Astrocyte of the spinal cord (primary cell): Measurements from ENCODE around the gene IL17RB.
A peak's percentile ranks its signal among the peaks of the same experiment; 100 is the strongest.

ENCODE experiments used
- DNase-seq: peaks from one replicate; pipeline ENCODE4 v3.0.0; 2011; ENCODE audit warnings: low read depth, low spot score
- H3K4me3 ChIP-seq: 2 replicates; pipeline ENCODE4 v1.5.1; 2011; ENCODE audit warnings: low read depth, mild to moderate bottlenecking, low read length, moderate library complexity
- in situ Hi-C: cut with HindIII; loops from 2 replicates; pipeline ENCODE4 v1.10.0; 2017; ENCODE audit warnings: low sequenced_read_pairs
- TF ChIP-seq, protein P1 (sequence below): IDR thresholded peaks from 2 replicates; pipeline ENCODE4 v1.5.1; 2012; ENCODE audit warnings: low read depth, mild to moderate bottlenecking, low read length, inconsistent platforms

IL17RB gene

DNA sequence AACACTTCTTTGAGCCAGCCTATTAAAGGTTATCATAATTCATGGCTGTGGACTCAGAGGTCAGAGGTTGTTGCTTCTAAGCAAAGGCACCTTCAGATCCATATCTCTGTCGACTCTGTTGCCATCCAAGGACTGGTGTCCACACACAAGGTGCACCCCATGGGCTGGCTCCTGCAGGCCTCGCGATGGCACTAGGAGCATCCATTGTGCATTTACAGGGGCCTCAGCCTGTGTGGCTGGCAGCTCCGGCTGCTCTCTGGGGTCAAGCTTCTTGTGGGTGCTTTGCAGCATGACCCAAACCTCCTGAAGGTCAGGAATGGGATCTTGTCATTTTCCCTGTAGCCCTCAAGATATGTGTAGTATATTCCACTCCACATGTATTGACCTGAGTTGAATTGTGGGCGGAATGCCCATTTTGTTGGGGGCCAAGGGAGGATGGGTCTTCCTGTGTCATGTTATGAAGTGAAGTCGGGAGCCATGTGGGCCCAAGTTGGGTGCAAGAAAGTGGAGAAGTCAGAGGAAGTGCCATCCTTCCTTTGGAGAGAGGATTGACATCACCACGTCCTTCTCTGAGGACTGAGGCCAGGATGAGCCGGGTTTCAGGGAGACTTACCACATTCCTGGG lies 44.0 kb upstream of the IL17RB start:
- no peak overlapping the region for H3K4me3 ChIP-seq
- TF ChIP-seq, protein P1, sequence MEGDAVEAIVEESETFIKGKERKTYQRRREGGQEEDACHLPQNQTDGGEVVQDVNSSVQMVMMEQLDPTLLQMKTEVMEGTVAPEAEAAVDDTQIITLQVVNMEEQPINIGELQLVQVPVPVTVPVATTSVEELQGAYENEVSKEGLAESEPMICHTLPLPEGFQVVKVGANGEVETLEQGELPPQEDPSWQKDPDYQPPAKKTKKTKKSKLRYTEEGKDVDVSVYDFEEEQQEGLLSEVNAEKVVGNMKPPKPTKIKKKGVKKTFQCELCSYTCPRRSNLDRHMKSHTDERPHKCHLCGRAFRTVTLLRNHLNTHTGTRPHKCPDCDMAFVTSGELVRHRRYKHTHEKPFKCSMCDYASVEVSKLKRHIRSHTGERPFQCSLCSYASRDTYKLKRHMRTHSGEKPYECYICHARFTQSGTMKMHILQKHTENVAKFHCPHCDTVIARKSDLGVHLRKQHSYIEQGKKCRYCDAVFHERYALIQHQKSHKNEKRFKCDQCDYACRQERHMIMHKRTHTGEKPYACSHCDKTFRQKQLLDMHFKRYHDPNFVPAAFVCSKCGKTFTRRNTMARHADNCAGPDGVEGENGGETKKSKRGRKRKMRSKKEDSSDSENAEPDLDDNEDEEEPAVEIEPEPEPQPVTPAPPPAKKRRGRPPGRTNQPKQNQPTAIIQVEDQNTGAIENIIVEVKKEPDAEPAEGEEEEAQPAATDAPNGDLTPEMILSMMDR: no peak
- no peak for DNase-seq
- in situ Hi-C loops: no loop called here

DNA sequence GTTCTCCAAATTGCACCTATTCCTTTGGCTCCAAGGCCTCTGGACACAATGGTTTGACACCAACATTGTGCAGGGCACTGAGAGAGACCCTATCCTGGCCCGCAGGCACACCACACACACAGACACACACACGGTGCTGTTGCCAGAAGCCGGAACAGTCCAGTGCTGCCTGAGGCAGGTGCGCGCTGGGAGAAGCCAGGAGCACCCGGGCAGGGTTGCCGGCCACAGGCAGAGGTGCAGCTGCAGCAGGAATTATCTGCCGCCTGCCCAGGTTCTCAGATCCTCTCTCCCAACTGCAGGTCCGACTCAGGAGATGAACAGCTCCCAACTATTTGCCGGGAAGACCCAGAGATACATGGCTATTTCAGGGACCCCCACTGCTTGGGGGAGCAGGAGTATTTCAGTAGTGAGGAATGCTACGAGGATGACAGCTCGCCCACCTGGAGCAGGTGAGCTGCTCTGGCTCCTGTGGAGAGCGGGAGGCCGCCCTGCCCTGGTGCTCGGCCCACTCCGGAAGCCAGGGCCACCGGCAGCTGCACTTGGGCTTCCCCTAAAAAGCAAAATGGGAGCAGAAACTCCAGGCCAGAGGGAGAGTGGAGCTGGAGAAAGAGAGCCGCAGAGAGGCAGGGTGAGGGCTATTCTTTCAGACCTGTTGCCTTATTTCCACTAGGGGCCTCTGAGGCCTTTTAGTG lies 43.1 kb upstream of the IL17RB start:
- in situ Hi-C loops: no loop called here
- no peak for DNase-seq
- H3K4me3 ChIP-seq: no peak overlapping the region
- TF ChIP-seq, protein P1: no peak

DNA sequence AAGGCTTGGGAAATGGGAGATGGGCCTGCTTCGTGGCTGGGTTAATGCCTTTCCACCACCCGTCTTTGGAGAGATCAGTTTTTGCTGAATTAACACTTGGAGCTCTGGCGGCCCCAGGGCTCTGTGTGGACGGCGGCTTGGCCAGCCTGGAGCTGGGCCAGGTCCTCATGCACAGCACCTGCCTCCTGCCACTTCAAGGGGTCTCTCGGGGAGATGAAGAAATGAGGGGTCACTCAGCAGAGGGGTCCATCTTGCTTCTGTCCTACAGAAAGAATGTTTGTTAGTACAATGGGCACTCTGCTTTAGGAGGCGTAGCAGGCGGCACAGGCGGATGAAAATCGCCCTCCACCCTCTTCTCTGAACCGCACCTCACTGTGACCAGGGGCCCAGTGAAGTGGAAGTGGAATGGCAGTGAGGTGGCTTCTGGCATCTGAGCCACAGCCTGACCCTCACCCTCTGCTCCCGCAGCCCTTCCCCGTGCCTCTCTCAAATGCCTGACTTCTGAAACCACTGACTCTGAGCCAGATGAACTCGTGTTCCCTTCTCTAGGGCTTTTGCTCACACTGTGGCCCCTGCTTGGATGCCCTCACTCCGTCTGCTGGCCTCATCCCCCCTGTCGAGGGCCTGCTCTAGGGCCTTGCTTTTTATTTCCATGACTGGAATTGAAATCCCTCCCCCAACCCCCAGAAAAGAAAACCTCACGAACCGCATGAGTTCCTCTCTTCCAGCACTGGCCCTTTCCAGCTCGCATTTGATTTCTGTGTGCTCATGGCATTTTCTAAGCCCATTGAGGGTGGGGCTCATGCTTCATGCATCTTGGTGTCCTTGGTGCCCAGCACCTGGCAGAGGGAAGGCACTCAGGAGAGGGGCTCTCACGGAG lies 42.3 kb upstream of the IL17RB start:
- no peak for DNase-seq
- no peak overlapping the region for H3K4me3 ChIP-seq
- TF ChIP-seq, protein P1: no peak
- in situ Hi-C loops: no loop called here

DNA sequence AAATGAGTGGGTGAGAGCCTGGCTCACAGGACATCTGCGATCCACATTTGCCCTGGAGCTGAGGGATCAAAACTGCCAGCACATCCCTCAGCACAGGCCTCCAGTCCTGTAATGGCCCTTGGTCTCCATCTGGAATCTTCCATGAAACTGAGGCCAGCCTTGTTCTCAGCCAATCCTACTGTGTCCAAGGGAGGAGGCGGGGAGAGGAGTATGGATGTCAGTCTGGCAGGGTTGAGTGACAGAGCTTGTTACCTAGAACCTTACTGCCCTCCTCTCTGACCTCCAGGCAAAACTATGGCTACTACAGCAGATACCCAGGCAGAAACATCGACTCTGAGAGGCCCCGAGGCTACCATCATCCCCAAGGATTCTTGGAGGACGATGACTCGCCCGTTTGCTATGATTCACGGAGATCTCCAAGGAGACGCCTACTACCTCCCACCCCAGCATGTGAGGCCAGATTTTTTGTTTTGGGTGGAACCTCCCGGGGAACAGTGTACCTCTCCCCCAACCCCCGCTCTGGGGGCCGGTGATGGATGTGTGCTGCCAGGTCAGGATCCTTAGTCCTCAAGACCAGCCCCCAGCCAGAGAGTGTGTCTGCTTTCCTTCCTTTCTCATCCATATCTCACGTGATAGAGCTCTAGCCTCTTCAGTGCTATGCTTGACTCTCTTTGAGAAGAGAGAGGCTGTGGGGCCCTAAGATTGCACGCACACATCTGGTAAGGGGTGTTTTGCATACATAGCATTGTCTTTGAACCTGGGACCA lies 41.5 kb upstream of the IL17RB start:
- TF ChIP-seq, protein P1: no peak
- in situ Hi-C loops: no loop called here
- DNase-seq: peak; percentile 48
- H3K4me3 ChIP-seq: no peak overlapping the region

DNA sequence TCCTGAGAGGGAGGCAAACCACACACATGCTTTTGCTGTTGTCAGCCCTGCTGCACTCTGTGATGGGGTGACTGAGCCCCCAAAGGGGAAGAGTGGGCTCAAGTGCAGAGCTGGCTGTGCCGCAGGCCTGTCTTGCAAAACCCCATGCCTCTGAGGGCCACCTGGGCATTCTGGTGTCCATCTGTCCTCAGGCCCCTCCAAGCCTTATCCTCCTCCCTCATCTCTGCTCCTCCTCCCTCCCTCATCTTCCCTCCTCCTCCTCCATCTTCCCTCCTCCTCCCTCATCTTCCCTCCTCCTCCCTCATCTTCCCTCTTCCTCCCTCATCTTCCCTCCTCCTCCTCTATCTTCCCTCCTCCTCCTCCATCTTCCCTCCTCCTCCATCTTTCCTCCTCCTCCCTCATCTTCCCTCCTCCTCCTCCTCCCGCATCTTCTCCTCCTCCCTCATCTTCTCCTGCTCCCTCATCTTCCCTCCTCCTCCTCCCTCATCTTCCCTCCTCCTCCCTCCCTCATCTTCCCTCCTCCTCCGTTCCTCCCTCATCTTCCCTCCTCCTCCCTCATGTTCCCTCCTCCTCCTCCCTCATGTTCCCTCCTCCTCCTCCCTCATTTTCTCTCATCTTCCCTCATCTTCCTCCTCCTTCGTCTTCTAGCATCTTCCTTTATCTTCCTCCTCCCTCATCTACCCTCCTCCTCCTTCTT lies 40.8 kb upstream of the IL17RB start:
- no peak overlapping the region for H3K4me3 ChIP-seq
- DNase-seq: no peak
- TF ChIP-seq, protein P1: no peak
- in situ Hi-C loops: no loop called here
